HG02678 (cell line): ENCODE data around the gene AKT2.

Experiments
- ATAC-seq: cut with Tn5 transposase; IDR thresholded peaks from one replicate; pipeline ENCODE4 v1.9.1; 2021; ENCODE audit warnings: mild to moderate bottlenecking, moderate library complexity; ENCODE audit not compliant: unreplicated experiment

The AKT2 gene

DNA sequence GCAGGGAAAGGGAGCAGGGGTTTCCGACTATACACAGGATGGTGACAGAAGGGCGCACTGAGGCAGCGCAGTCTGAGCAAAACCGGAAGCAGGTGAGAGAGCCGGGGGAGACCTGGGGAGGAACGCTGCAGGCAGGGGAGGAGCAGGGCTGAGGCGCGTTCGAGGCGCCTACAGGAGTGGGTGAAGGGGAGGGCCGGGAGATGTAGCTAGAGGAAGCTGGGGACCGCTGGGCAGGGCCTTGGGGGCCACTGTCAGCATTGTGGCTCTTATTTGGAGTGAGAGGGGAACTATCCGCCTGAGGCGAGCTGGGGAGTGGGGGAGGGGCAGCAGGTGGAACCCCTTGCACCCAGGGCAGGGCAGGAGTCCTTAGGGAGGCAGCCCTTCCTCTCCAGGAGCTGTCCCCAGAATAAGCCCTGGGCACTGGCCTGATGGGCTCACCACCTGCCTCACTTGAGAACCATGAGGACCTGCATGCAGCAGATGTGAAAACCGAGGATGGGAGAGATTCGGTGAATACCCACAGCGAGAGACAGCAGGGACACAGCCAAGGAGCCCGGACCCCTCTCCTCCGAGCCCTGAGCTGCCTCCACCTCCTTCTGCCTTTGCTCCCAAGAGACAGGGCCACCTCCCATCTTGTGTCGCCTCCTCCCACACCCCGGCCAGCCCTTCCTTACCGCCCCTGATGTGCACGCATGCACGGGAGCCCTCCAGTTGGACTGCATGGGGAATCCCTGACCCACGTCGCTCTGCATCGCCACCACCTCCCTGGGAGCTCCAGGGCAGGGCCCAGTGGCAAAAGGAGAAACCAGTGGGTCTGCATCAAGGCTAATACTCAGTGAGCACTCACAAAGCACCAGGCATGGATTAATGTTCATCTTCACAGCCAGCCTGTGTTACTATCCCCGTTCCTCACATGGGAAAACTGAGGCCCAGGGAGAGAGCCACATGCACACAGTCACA is 10.3 kb downstream of the AKT2 start:
- no peak for ATAC-seq

DNA sequence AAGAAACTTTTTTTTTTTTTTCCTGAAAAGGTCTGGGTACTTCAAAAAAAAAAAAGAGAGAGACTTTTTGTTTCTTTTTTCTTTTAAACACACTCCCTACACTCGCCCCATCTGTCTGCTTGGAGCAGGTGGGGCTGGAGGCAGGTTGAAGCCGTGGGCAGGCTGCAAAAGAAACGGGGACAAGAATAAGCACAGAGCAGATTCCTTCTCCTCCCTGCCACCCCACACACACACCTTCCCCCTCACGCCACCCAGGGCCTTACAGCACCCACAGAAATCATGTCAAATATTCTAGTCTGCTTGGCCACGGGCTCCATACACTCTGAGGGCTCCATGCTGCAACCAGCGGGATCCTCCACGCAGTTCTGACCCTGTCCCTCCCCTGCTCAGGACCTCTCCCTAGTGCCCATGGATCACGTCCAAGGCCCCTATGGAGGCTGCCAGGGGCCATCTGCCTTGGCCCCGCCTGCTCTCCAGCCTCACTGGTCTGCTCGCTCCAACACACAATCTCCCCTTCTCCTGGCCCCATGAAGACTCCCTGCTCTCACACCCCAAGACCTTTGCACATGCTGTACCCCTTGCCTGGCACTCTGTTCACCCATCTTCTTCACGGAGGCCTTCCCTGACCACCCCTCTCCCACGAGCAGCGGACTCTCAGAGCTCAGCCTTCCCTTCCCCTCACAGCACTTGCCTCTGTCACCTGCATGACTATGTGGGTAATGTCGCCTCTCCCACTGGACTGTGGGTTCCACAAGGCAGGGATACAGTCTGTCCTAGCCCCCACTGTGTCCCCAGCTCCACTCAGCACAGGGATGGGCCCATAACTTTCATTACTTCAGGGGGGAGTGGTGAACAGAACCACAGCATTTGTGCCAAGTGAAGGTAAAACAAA is 11.4 kb downstream of the AKT2 start:
- ATAC-seq: no peak

DNA sequence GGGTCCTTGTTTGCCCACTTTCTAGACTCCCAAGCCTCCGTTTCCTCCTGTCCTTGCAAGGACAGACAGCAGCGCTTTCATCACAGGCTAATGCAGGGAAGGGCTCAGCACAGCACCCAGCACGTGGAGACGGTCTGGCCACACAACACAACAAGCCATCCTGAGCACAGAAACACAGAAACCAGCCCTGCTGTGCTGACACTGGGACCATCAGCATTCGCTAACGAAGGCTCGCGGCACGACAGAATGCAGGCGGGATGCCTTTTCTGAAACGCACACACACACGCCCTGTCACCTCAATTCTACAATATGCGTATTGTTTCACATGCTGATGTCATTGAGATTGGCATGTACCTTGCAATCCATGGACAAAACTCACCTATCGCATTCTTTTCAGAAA is 12.9 kb downstream of the AKT2 start:
- ATAC-seq: no peak

DNA sequence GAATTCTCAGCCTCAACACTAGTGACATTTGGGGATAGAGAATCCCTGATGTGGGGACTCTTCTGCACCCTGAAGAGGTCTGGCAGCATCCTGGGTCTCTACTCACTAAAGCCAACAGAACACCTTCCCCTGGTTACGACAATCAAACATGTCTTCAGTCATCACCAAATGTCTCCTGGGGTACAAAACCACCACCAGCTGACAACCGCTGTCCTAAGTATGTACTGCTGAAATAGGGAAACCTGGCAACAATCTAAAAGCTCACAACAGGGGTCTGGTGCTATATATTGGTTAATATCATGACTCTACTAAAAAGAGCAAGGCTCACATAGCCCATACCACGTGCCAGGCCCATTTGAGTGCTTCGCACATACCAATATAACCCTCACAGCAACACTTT is 13.4 kb downstream of the AKT2 start:
- no peak for ATAC-seq

DNA sequence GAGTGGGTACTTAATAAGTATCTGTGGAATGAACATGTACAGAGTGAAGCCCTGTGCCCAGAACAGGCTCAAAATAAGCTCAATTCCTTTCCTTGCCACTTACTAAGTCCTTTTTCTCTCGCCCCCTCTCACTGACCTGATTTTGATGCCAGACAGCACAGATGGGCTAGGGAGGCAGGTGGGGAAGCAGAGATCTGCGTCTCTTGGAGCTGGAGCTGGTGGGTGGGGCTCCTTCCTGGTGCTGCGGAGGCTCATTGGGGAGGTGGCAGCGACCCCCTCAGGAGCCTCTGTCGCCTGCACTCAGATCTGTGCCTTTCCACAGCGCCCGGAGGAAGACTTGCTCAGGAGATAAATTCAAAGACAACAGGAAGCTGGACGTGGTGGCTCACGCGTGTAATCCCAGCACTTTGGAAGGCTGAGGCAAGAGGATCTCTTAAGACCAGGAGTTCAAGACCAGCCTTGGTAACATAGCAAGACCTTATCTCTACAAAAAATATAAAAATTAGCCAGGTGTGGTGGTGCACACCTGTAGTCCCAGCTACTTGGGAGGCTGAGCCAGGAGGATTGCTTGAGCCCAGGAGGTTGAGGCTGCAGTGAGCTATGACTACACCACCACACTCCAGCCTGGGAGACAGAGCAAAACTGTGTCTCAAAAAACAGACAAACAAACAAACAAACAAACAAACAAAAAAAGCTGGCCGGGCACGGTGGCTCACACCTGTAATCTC is 14.6 kb downstream of the AKT2 start:
- ATAC-seq: no peak

DNA sequence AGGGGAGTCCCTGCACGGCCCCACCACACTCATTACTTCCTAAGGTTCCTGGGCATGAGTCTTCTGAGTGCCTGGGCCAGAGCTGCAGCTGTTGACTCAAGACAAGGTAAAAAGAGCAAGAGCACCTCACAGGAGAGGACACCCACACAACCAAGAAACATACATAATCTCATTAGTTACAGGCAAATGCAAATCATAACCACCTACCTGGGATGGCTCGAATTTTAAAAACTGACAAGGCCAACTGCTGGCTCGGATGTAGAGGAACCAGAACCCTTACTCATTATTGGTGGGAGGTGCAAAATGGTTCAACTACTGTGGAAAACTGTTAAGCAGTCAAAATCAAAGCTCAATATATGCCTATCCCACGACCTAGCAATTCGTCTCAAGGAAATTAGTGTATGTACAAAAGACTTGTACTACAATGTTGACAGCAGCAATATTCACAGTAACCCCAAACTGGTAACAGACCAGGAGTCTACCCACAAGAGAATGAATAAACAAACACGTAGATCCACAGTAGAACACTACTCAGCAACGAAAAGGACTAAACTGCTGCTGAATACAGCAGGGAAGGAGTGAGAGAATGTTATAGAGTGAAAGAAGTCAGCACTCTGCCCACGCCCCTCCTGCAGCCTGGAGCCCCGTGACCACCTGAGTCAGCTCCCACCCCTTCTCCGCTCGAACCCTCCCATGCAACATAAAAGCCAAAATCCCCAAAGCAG is 15.8 kb downstream of the AKT2 start:
- no peak for ATAC-seq

DNA sequence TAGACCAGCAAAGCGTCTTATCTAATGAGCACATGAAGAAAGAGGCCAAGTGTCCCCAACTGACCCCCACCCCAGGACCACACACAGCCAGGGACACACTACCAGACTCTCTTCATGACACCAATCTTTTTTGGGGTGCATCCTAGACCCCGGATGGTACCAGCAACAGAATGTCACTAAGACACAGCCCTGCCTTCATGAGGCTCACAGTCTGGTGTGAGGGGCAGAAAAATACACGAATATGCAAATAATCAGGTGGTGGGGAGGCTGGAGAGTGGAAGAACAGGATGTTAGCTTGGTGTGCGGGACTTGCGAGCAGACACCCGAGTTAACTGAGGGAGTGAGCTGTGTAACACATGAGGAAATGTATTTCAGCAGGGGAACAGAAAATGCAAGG is 17.5 kb downstream of the AKT2 start:
- no peak for ATAC-seq

DNA sequence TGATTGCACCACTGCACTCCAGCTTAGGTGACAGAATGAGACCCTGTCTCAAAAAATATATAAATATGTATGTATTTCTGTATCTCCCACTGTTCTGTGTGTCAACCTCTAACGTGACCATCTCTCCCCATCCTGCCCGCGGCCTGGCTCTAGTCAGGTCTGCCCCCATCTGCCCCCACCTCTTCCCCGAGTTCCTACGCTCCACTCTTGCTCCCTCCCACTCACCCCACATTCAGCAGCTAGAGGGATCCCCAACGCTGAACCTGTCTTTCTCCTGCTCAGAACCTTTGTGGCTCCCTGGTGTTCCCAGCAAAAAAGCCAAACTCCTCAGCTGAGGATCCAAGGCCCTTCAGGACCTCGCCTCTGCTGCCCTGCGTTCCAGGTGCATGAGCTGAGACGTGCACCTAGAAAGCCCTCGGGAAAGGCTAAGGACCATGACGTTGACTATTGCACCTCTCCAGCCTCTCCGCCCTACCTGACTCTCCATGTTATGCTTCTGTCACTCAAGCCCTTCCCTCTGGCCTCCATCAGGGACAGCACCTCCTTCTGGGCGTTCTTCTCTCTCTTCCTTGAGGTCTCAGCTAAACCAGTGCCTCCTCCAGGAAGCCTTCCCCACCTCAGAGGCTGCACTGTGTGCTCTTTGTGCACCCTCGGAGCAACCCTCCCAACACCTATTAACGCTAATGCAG is 18.1 kb downstream of the AKT2 start:
- no peak for ATAC-seq

DNA sequence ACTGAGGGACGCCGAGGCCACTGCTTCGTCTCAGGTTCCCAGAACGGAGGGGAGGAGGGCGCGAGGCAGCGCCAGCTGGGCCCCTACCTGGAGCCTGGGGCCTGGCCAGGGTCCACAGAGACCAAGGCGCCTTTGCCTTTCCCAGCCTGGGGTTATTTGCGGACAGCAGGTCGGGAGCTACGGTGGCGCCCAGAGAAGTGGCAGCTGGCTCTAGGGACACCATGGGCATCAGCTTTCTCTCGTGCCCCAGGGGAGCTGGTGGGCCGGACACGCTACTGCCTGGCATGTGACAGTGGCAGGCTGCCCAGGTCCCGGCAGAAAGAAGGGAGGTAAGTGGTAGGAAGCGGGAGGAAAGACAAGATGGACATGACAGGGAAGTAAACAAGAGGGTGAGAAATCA is 19.0 kb downstream of the AKT2 start:
- ATAC-seq: no peak

DNA sequence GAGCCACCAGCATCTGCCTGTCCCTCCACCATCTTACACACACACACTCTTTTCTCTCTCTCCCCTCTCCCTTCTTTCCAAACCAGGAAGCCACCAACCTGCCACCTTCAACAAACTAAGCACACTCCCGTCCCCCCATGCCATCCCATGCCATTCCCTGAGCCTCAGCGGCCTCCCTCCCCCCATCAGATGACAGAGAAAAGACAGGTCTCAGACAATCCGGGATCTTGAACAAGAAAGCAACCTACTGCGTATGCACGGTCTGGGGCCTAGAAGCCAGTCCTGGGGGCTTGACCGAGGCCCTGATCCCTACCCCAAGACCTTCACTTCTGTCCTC is 19.4 kb downstream of the AKT2 start:
- ATAC-seq: no peak

DNA sequence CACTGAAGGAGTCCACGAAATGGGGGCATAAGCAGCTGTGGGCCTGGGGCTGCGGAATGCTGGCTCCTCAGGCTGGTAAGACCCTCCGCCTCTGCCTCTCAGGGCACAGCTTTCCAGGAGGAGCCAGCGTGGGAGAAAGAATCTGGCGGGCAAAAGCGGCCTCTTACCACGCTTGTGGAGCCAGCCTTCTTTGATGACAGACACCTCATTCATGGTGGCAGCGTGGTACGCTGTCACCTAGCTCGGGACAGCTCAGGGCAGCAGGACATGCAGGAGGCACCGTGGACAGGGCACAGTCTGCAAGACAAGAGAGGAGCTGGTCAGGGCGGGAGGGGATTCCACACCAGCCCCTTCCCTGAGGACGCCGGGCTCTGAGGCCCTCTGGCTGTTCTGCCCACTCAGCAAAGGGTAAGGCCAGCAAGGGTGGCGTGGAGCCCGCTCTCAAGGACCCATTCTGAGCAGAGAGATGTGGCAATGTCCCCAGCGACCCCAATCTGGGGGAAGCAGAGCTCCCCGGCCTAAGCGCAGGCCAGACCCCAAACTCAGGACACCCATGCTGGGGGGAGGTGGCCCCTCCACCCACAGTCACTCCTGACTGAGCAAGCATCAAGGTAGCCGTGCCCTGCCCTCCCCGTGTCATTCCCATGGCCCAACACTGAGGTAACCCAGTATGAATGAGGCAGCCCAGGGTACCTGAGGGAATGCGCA is 19.9 kb downstream of the AKT2 start:
- no peak for ATAC-seq

DNA sequence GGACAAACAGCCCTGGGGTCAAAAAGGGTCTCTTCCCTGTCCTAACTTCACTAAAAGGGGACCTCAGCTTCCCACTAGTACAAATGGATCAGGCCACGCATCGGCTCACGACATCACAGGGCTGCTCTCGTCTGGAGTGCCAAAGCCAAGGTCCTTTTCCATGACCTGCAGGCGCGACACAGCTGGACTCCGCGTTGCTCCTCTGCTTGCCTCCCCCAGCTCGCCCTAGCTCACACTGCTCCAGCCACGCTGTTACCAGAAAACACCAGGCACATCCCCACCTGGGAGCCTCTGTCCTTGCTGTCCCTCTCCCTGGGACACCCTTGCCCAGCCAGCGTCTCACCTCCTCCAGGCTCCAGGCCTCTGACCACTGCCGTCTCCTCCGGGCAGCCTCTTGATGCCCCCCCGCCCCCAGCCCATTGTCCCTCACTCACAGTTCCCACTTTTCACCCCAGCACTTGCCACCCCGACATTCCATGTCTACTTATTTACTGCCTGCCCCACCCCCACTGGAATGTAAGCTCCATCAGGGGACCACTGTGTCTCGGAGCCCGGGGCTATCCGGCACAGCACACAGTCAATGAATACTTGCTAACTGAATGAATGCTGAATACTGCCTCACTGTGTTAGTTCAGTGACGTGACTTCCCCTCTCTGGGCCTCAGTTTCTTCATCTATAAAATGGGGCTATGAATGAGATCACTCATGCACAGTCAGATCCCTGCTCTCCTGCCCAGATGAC is 20.7 kb downstream of the AKT2 start:
- ATAC-seq: no peak

DNA sequence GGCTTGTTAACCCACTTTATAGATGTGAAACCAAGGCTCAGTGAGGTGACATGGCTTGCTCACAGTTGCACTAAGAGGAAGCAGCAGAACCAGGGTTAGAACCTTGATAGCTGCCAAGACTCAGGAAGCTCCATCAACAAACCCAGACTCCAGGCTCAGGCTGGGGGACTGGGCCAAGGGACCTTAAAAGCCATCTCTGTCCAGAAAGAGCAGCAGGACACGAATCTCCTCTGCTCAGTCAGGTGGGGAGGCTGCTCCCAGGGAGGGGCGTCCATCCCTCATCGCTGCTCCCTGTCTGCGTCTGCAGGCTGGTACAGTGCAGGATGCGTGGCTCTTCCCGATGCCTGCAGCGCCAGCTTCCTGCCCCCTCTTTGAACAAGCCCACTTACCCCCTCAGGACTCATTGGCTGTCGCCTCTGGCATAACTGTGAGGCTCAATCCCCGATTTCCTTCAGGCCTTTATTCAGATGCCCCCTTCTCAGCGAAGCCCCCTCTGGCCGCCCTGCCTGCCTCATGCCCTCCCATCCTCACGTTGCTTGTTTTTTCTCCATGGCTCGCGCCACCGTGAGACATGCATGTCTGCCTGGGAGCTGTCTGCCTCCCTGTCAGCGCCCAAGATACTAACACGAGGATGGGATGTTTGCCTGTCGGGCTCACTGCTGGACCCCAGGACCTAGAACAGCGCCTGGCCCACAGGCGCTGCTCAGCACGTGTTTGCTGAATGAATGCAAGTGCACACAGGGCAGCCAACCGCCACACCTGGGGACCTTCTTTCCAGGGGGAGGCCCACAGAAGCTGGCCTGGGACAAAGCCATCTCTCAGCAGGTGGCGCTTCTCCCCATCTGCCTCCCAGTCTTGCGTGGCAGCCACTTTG is 21.5 kb downstream of the AKT2 start:
- no peak for ATAC-seq

DNA sequence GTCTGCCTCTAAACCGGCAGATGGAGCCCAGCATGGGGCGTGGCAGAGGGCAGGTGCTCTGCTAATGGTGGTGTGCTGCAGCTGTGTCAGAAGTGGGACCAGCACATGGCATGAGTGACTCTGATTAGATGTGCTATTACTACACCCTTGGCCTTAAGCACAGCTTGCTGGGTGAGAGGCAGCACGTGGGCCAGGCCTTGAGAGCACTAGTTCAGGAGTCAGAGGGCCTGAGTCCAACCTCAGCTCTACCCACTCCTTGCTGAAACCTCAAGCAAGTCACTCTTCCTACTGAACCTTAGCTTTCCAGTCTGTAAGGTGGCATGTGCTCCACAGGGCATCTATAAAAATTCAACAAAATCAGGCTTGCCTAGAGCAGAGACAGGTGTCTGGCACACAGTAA is 22.7 kb downstream of the AKT2 start:
- no peak for ATAC-seq

DNA sequence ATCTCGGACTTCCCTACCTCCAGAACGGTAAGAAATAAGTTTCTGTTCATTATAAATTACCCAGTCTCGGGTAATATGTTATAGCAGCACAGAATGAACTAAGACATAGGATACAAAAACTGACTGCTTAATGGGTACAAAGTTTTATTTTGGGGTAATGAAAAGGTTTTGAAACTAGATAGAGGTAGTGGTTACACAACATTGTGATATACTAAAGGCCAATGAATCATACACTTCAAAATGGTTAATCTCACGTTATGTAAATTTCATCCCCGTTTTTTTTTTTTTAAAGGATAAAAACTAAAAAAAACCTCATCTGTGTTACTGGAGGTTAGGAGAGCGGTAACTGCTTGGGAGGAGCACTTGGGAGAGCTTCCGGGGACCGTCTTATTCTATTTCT is 23.5 kb downstream of the AKT2 start:
- no peak for ATAC-seq

DNA sequence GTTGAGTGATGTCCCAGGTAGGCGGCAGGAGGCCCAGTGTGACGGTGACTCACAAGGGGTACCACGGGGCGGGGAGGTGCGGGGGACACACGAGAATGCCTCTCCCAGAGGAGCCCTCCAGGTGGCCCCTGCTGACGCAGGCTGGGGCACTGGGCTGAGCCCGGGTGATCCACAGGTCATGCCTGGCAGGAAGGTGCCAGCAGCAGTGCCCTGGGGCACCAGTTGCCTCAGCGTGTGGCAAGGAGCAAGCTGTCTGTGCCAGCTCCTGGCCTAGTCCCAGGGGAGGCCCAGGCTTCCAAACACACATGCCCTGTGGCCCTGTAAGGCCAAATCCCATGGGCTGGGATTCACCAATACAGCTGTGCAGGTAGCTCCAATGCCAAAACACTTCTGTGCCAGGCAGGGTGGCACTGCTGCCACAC is 28.0 kb downstream of the AKT2 start:
- ATAC-seq: no peak

DNA sequence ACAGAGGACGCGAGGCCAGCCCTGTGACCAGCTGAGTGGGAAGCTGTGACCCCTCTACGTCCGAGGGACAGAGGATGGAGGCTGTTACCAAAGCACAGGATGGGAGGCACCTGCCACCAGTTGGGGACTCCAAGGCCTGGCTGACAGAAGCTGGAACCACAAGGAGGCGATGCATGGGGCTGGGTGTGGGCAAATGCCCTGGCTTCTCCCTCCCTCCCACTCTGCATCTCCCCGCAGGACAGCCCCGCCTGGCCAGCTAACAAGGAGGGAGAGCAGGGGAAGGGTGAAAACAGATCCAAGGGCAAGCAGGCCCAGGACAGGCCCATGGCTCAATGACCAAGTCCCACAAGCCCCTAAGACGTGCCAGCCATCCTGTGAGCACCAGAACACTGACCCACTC is 28.6 kb downstream of the AKT2 start:
- no peak for ATAC-seq

DNA sequence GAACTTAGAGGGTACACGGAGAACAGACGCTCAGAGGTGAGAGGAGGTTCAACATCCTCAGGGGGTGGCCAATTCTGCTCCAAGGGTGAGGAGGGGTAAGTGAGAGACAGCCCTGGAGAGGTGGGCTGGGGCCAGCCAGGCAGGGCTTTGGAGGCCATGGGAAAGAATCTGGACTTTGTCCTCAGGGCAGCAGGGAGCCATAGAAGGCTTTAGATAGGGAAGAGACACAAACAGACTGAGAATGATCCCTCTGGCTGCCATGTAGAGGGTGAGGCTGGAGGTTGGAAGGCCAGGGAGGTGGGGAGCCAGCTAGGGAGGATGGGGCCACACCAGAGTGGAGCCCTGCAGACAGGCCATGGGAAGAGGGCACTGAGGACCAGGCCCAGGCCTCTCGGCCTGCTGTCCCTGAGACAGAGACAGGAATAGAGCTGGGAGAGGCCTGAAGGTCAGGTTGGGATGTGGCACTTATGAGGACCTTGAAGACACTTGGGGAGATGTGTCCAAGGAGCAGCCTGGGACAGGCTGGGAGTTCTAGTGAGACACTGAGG is 29.5 kb downstream of the AKT2 start:
- ATAC-seq: no peak
